Kidney capillary endothelial cell (primary cell): ENCODE results near the gene MSH2.
A peak's percentile ranks its signal among the peaks of the same experiment; 100 is the strongest.
"Not testable (repeated sequence)": the region's sequence is repeated elsewhere in the genome, so short reads cannot be mapped to it uniquely, and the experiment has no call there.

Source experiments
- DNase-seq: peaks from one replicate; pipeline ENCODE4 v3.0.0-alpha.2; 2018; ENCODE audit warnings: low spot score

MSH2 gene

GRCh38 chr2:47484396-47484795, 81.4 kb downstream of the MSH2 start:
- no peak for DNase-seq

GRCh38 chr2:47485177-47485576, 82.2 kb downstream of the MSH2 start:
- no peak for DNase-seq

GRCh38 chr2:47485751-47486300, 82.9 kb downstream of the MSH2 start:
- no peak for DNase-seq

- no peak for DNase-seq
Measured at GRCh38 chr2:47486841-47487497, 84.0 kb downstream of the MSH2 start.

GRCh38 chr2:47487498-47487875, 84.5 kb downstream of the MSH2 start:
- DNase-seq, result no peak

GRCh38 chr2:47488870-47489584, 86.1 kb downstream of the MSH2 start:
- DNase-seq, result peak; percentile 32

GRCh38 chr2:47490406-47490805, 87.5 kb downstream of the MSH2 start:
- no peak for DNase-seq

GRCh38 chr2:47493317-47494035, 90.5 kb downstream of the MSH2 start:
- no peak for DNase-seq

GRCh38 chr2:47494267-47495130, 91.5 kb downstream of the MSH2 start:
- no peak for DNase-seq

GRCh38 chr2:47497843-47498460, 95.0 kb downstream of the MSH2 start:
- DNase-seq, result no peak

GRCh38 chr2:47499093-47499492, 96.1 kb downstream of the MSH2 start:
- DNase-seq, result no peak

- DNase-seq, result no peak
Measured at GRCh38 chr2:47499621-47500309, 96.8 kb downstream of the MSH2 start.

- peak; percentile 86 for DNase-seq
Measured at GRCh38 chr2:47501374-47502200, 98.6 kb downstream of the MSH2 start.

- DNase-seq, result not testable (repeated sequence)
Measured at GRCh38 chr2:47502498-47502897, 99.5 kb downstream of the MSH2 start.

GRCh38 chr2:47503481-47504070, 100.6 kb downstream of the MSH2 start:
- DNase-seq, result no peak

- no peak for DNase-seq
Measured at GRCh38 chr2:47504174-47504810, 101.3 kb downstream of the MSH2 start.

GRCh38 chr2:47506024-47506423, 103.1 kb downstream of the MSH2 start:
- no peak for DNase-seq

GRCh38 chr2:47506436-47506835, 103.5 kb downstream of the MSH2 start:
- DNase-seq, result no peak

- no peak for DNase-seq
Measured at GRCh38 chr2:47508080-47508479, 105.1 kb downstream of the MSH2 start.
